ENCODE data around the gene CASP2. TPM values are rescaled to one million over a fixed set of nuclear protein-coding genes. Genes with fewer than 3 reads are reported as not detected.

The CASP2 gene
- total RNA-seq, 2 donors from 2014 or later: 33.9 to 47.0 TPM

DNA sequence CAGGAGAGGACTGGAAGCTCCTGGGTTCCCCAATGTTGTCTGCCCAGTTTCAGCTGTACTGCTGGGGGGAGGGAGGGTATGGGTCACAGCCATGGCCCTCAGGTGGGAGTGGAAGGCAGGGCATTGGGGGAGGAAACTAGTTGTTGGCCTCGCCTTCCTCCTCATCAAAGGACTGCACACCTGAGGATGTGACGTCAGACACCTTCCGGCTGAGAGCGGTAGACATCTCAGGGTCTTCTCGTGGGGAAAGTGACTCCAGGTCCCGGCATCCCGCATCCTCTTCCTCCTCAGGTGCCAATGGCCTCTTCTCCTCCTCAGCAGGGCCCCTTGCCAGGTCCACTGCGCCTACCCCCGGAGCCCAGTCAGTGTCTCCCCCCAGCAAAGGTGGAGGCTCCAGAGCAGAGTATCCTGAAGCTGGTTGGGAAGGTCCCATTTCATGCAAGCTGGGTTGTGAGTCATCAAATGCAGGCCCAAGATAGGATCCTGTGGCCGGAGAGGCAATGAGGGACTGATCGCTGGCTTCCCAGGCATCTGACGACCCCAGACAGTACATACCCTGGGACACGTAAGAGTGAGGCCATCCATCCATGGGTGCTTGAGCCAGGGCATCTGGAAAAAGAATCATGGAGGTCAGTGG lies 68.4 kb downstream of the CASP2 start:
- no peak for DNase-seq
- no peak overlapping the region for H3K27ac ChIP-seq
- no peaks in the 10 kb centered on the region for H3K36me3 ChIP-seq
- no peak overlapping the region for H3K4me3 ChIP-seq
- H3K9ac ChIP-seq (ENCODE audit: low read depth in 2 of 2, low read length in 2 of 2): no peak overlapping the region
- no peaks in the 10 kb centered on the region for H3K4me1 ChIP-seq
- intact Hi-C loops (cut with DNase I): no loop called here
- H3K27me3 ChIP-seq: peaks cover 7% of the 10 kb centered on the region
- TF ChIP-seq, protein P1, sequence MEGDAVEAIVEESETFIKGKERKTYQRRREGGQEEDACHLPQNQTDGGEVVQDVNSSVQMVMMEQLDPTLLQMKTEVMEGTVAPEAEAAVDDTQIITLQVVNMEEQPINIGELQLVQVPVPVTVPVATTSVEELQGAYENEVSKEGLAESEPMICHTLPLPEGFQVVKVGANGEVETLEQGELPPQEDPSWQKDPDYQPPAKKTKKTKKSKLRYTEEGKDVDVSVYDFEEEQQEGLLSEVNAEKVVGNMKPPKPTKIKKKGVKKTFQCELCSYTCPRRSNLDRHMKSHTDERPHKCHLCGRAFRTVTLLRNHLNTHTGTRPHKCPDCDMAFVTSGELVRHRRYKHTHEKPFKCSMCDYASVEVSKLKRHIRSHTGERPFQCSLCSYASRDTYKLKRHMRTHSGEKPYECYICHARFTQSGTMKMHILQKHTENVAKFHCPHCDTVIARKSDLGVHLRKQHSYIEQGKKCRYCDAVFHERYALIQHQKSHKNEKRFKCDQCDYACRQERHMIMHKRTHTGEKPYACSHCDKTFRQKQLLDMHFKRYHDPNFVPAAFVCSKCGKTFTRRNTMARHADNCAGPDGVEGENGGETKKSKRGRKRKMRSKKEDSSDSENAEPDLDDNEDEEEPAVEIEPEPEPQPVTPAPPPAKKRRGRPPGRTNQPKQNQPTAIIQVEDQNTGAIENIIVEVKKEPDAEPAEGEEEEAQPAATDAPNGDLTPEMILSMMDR (IDR thresholded peaks at IDR 0.05): no peak
- no peaks in the 10 kb centered on the region for H3K9me3 ChIP-seq

Other genes with a start within 250 kb of the CASP2 start
- gene OR6V1, start 236.0 kb upstream of the CASP2 start, total RNA-seq: not detected
- not detected for gene PIP, start 156.3 kb upstream of the CASP2 start, total RNA-seq
- gene TAS2R39, start 104.9 kb upstream of the CASP2 start, total RNA-seq: not detected
- gene TAS2R40, start 66.3 kb upstream of the CASP2 start, total RNA-seq: not detected
- gene GSTK1, start 24.9 kb upstream of the CASP2 start, total RNA-seq: 100 to 1,000 TPM; 210 to 272 TPM
- 10 to 100 TPM; 18.4 to 27.2 TPM for gene TMEM139, start 3.4 kb upstream of the CASP2 start, total RNA-seq
- gene CLCN1, start 27.8 kb downstream of the CASP2 start, total RNA-seq: not detected
- 1 to 10 TPM in 1 of 2 donors, under 1 TPM in 1; 0.40 to 1.8 TPM for gene FAM131B, start 74.4 kb downstream of the CASP2 start, total RNA-seq
- gene ZYX, start 93.0 kb downstream of the CASP2 start, total RNA-seq: 100 to 1,000 TPM in 1 of 2 donors, 10 to 100 TPM in 1; 54.9 to 110 TPM
- 10 to 100 TPM; 16.0 to 18.4 TPM for gene EPHA1, start 120.5 kb downstream of the CASP2 start, total RNA-seq
- not detected for gene TAS2R60, start 155.1 kb downstream of the CASP2 start, total RNA-seq
- not detected for gene TAS2R41, start 189.5 kb downstream of the CASP2 start, total RNA-seq